GM23248 (cell line): ENCODE data around the gene MYLK.

Experiments
- EZH2 ChIP-seq: fragments of 200-600 bp; sonication (generic); IDR thresholded peaks from 2 replicates; pipeline ENCODE4 v1.6.1; 2018; ENCODE audit warnings: antibody characterized with exemption, mild to moderate bottlenecking; ENCODE audit not compliant: insufficient read depth, poor library complexity, severe bottlenecking
- EZH2phosphoT487 ChIP-seq: fragments of 200-600 bp; sonication (generic); IDR thresholded peaks from 2 replicates; pipeline ENCODE4 v1.6.1; 2018; ENCODE audit warnings: antibody characterized with exemption, moderate library complexity, mild to moderate bottlenecking, low read depth; ENCODE audit not compliant: insufficient read depth

GRCh38 chr3:123743121-123743520, 141.0 kb downstream of the MYLK start:
- TF ChIP-seq EZH2: no peak
- no peak for TF ChIP-seq EZH2phosphoT487
